NCI-H187 (cell line): Measurements from ENCODE around the gene PITPNM3.

ENCODE experiments used
- DNase-seq, 2 experiments: peaks; one replicate each; lab custom pipeline; 2025; lab: John Stamatoyannopoulos, UW

The PITPNM3 gene

GRCh38 chr17:6551869-6552531, 4.4 kb downstream of the PITPNM3 start:
- no peak for DNase-seq

GRCh38 chr17:6551356-6551755, 5.0 kb downstream of the PITPNM3 start:
- no peak for DNase-seq

- DNase-seq, result no peak
Observed at GRCh38 chr17:6549384-6550036, 6.8 kb downstream of the PITPNM3 start.

GRCh38 chr17:6548578-6549330, 7.6 kb downstream of the PITPNM3 start:
- no peak for DNase-seq

- no peak for DNase-seq
Observed at GRCh38 chr17:6548034-6548433, 8.3 kb downstream of the PITPNM3 start.

GRCh38 chr17:6547336-6547735, 9.0 kb downstream of the PITPNM3 start:
- DNase-seq, result no peak

GRCh38 chr17:6546069-6546718, 10.2 kb downstream of the PITPNM3 start:
- no peak for DNase-seq

- no peak for DNase-seq
Observed at GRCh38 chr17:6545291-6545690, 11.1 kb downstream of the PITPNM3 start.

- DNase-seq, result no peak
Observed at GRCh38 chr17:6544011-6544370, 12.4 kb downstream of the PITPNM3 start.

GRCh38 chr17:6543079-6544010, 13.0 kb downstream of the PITPNM3 start:
- DNase-seq, result no peak

GRCh38 chr17:6542577-6542976, 13.8 kb downstream of the PITPNM3 start:
- no peak for DNase-seq

GRCh38 chr17:6541886-6542285, 14.5 kb downstream of the PITPNM3 start:
- DNase-seq, result no peak

GRCh38 chr17:6539871-6540270, 16.5 kb downstream of the PITPNM3 start:
- DNase-seq, result no peak

- DNase-seq, result no peak
Observed at GRCh38 chr17:6536566-6537065, 19.7 kb downstream of the PITPNM3 start.

GRCh38 chr17:6536053-6536452, 20.3 kb downstream of the PITPNM3 start:
- no peak for DNase-seq

- DNase-seq, result no peak
Observed at GRCh38 chr17:6534846-6535514, 21.4 kb downstream of the PITPNM3 start.

- DNase-seq, result no peak
Observed at GRCh38 chr17:6532441-6532885, 23.9 kb downstream of the PITPNM3 start.

GRCh38 chr17:6531575-6531974, 24.8 kb downstream of the PITPNM3 start:
- no peak for DNase-seq

GRCh38 chr17:6530324-6530920, 25.9 kb downstream of the PITPNM3 start:
- no peak for DNase-seq

GRCh38 chr17:6528557-6528956, 27.8 kb downstream of the PITPNM3 start:
- no peak for DNase-seq
